ENCODE results near the gene PRICKLE2. TPM values are rescaled to one million over a fixed set of nuclear protein-coding genes. Genes with fewer than 3 reads are reported as not detected.

Gene PRICKLE2
- total and polyA plus RNA-seq, 2 donors (not counting 3 experiments of a cell fraction or from before 2014, with no cell fraction given), result 3.0 to 7.1 TPM

DNA sequence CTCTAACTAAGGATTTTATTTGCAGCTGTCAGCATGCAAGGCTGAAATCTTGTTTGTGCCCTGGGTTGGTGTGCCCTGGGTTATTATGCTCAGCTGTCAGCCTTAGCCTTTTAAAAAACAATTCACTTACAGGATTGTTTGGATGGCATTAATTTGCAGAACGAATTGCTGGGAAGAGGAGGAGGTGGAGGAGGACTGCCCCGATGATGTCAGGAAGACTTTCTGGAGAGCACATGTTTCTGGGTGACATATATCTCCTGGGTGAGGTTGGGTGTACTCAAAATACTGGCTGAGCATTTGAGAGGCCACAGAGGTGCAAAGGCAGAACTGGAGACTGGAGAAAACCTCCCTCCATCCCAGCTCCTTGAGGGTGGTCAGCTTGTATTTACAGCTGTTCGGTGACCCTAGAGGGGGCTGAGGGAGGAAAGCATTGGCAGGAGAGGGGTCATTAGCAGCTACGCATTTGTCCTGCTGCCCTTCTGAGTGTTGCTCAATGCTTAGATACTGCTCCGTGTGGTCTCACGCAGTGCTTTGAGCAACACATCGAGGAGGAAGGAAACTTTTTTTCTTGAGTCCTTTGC, 142.2 kb downstream of the PRICKLE2 start:
- FAIRE-seq (no peak), DNase-seq (ENCODE audit: low read depth, low spot score) (no peak)
- Histone ChIP-seq H3K27me3 (ENCODE audit: control insufficient read depth in 2 of 2, insufficient read depth in 2 of 2, low read length in 2 of 2) (no peaks in the 10 kb centered on the region), H4K20me1 (replicated peaks; ENCODE audit: control insufficient read depth, extremely low read depth, insufficient read depth, low read length) (no peaks in the 10 kb centered on the region), H2AFZ (ENCODE audit: low read depth, low read length) (no peak overlapping the region), H3K36me3 (ENCODE audit: control insufficient read depth in 2 of 2, extremely low read depth in 1 of 2, insufficient read depth in 2 of 2, low read length in 2 of 2) (no peaks in the 10 kb centered on the region), H3K79me2 (ENCODE audit: control insufficient read depth, insufficient read depth, low read length) (no peaks in the 10 kb centered on the region), H3K4me1 (ENCODE audit: control insufficient read depth, extremely low read depth, insufficient read depth, low read length) (no peaks in the 10 kb centered on the region), H3K27ac (ENCODE audit: insufficient read depth, low read depth, low read length) (no peak overlapping the region), H3K9ac (replicated peaks; ENCODE audit: extremely low read depth, insufficient read depth, low read length) (no peak overlapping the region), H3K9me3 (replicated peaks; ENCODE audit: control insufficient read depth, insufficient read depth, low read length) (no peaks in the 10 kb centered on the region), H3K4me2 (ENCODE audit: insufficient read depth, low read length) (no peak overlapping the region), H3K4me3 (replicated peaks in 1 of 3; ENCODE audit: insufficient read depth in 1 of 3, low read depth in 1 of 3, low read length in 3 of 3) (no peak overlapping the region), H3K9me1 (replicated peaks; ENCODE audit: control insufficient read depth, extremely low read depth, insufficient read depth, low read length) (no peaks in the 10 kb centered on the region)
- ChIA-PET POLR2A (no interaction called here), CTCF (no interaction called here)
- TF ChIP-seq GATA2 (IDR thresholded peaks at IDR 0.05; ENCODE audit: insufficient read depth, insufficient read length, low read depth, low read length), result no peak
- no peak for TF ChIP-seq EZH2 (IDR thresholded peaks at IDR 0.05; ENCODE audit: borderline replicate concordance, low read depth, low read length, severe bottlenecking)
- TF ChIP-seq MYC (IDR thresholded peaks at IDR 0.05; ENCODE audit: low read depth, low read length), result no peak
- no peak for TF ChIP-seq JUN (IDR thresholded peaks at IDR 0.05; ENCODE audit: borderline replicate concordance, insufficient read depth, insufficient read length, low read depth)
- no peak for TF ChIP-seq POLR2AphosphoS5 (IDR thresholded peaks at IDR 0.05; ENCODE audit: insufficient read depth, low read depth, low read length)
- TF ChIP-seq, protein P1, sequence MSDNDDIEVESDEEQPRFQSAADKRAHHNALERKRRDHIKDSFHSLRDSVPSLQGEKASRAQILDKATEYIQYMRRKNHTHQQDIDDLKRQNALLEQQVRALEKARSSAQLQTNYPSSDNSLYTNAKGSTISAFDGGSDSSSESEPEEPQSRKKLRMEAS (IDR thresholded peaks at IDR 0.05; ENCODE audit: insufficient read depth, insufficient read length), result no peak
- no peak for TF ChIP-seq FOS (IDR thresholded peaks at IDR 0.05; ENCODE audit: borderline replicate concordance, insufficient read depth, low read length)
- TF ChIP-seq, protein P2, sequence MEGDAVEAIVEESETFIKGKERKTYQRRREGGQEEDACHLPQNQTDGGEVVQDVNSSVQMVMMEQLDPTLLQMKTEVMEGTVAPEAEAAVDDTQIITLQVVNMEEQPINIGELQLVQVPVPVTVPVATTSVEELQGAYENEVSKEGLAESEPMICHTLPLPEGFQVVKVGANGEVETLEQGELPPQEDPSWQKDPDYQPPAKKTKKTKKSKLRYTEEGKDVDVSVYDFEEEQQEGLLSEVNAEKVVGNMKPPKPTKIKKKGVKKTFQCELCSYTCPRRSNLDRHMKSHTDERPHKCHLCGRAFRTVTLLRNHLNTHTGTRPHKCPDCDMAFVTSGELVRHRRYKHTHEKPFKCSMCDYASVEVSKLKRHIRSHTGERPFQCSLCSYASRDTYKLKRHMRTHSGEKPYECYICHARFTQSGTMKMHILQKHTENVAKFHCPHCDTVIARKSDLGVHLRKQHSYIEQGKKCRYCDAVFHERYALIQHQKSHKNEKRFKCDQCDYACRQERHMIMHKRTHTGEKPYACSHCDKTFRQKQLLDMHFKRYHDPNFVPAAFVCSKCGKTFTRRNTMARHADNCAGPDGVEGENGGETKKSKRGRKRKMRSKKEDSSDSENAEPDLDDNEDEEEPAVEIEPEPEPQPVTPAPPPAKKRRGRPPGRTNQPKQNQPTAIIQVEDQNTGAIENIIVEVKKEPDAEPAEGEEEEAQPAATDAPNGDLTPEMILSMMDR (IDR thresholded peaks at IDR 0.05; ENCODE audit: extremely low read depth in 1 of 2, insufficient read depth in 1 of 2, low read depth in 1 of 2, low read length in 2 of 2), result no peak
- TF ChIP-seq POLR2A (IDR thresholded peaks at IDR 0.05; ENCODE audit: low read depth, low read length), result no peak
- no TSS peak for BruUV-seq (replicated peaks)
- intact Hi-C loops (cut with micrococcal nuclease), result no loop called here
- dilution Hi-C loops (cut with MboI; ENCODE audit: extremely low pct_ligation_motif_present, low sequenced_read_pairs), result no loop called here
